HepG2 (cell line): ENCODE results near the gene CDK13. TPM values are rescaled to one million over a fixed set of nuclear protein-coding genes. Genes with fewer than 3 reads are reported as not detected.

Source experiments
- KDM2A ChIP-seq: sonication (generic); formaldehyde crosslinking; IDR thresholded peaks from 2 replicates; pipeline ENCODE4 v1.4.0; 2020; ENCODE audit warnings: low read depth, missing genetic modification reagents, borderline replicate concordance
- LCORL ChIP-seq, 2 experiments: fragments of 450-650 bp in 1 of 2; sonication (generic) in 1 of 2; formaldehyde crosslinking in 1 of 2; IDR thresholded peaks; 2 replicates each; pipeline versions ENCODE4 v1.5.0 to v1.6.1; 2017 to 2020; ENCODE audit warnings: antibody characterized with exemption in 1 of 2, missing genetic modification reagents in 1 of 2
- MEIS1 ChIP-seq: sonication (generic); formaldehyde crosslinking; IDR thresholded peaks from 2 replicates; pipeline ENCODE4 v1.9.0; 2021; ENCODE audit warnings: mild to moderate bottlenecking, missing genetic modification reagents, moderate library complexity, borderline replicate concordance
- MIER2 ChIP-seq: IDR thresholded peaks from 2 replicates; pipeline ENCODE4 v1.6.1; 2016; ENCODE audit warnings: missing biosample characterization, missing genetic modification reagents
- ZFAT ChIP-seq: sonication (generic); formaldehyde crosslinking; conservative IDR thresholded peaks from 2 replicates; pipeline ENCODE4 v1.8.1; 2023; ENCODE audit warnings: missing genetic modification reagents, inconsistent platforms
- ZNF772 ChIP-seq: sonication (generic); formaldehyde crosslinking; IDR thresholded peaks from 2 replicates; pipeline ENCODE4 v1.5.0; 2020; ENCODE audit warnings: mild to moderate bottlenecking, missing genetic modification reagents
- polyA plus RNA-seq, 8 experiments: library from polyadenylated mRNA; depleted of rRNA in 3 of 8; stranded (reverse) in 7 of 8; unstranded in 1 of 8; fragments of >200 nt; fragmentation: Illumina TruSeq in 4 of 8; extraction: Trizol in 4 of 8; gene quantifications; 2 replicates each; pipeline versions ENCODE4 v1.2.1 to v1.2.3, GENCODE V29; 2011 to 2016; ENCODE audit warnings: low read depth in 4 of 8, missing spikeins in 1 of 8, mixed read lengths in 1 of 8; ENCODE audit not compliant: insufficient read depth in 1 of 8
- total RNA-seq, 5 experiments: library from RNA; depleted of rRNA; stranded (reverse); fragments of >200 nt; fragmentation: Illumina TruSeq; extraction: Trizol; gene quantifications; 2 replicates each; pipeline ENCODE4 v1.2.3, GENCODE V29; 2016; ENCODE audit warnings: low read depth in 1 of 5
- TF ChIP-seq, protein P1 (sequence below), 2 experiments: sonication (generic) in 1 of 2; formaldehyde crosslinking in 1 of 2; IDR thresholded peaks; 2 replicates each; pipeline versions ENCODE4 v1.4.0 to v1.6.1; 2016 to 2020; ENCODE audit warnings: borderline replicate concordance in 1 of 2, low read depth in 1 of 2, mild to moderate bottlenecking in 1 of 2, missing genetic modification reagents in 1 of 2
- TF ChIP-seq, protein P2 (sequence below): IDR thresholded peaks from 2 replicates; pipeline ENCODE4 v1.6.1; 2016; ENCODE audit warnings: mild to moderate bottlenecking, missing biosample characterization, missing genetic modification reagents
- TF ChIP-seq, protein P3 (sequence below): sonication (generic); formaldehyde crosslinking; IDR thresholded peaks from 2 replicates; pipeline ENCODE4 v1.4.0; 2020; ENCODE audit warnings: missing genetic modification reagents

CDK13 gene
- total and polyA plus RNA-seq, 2 of the 13 experiments (the other 11 are each of a cell fraction or from before 2014, with no cell fraction given), result 21.0 to 40.9 TPM

DNA sequence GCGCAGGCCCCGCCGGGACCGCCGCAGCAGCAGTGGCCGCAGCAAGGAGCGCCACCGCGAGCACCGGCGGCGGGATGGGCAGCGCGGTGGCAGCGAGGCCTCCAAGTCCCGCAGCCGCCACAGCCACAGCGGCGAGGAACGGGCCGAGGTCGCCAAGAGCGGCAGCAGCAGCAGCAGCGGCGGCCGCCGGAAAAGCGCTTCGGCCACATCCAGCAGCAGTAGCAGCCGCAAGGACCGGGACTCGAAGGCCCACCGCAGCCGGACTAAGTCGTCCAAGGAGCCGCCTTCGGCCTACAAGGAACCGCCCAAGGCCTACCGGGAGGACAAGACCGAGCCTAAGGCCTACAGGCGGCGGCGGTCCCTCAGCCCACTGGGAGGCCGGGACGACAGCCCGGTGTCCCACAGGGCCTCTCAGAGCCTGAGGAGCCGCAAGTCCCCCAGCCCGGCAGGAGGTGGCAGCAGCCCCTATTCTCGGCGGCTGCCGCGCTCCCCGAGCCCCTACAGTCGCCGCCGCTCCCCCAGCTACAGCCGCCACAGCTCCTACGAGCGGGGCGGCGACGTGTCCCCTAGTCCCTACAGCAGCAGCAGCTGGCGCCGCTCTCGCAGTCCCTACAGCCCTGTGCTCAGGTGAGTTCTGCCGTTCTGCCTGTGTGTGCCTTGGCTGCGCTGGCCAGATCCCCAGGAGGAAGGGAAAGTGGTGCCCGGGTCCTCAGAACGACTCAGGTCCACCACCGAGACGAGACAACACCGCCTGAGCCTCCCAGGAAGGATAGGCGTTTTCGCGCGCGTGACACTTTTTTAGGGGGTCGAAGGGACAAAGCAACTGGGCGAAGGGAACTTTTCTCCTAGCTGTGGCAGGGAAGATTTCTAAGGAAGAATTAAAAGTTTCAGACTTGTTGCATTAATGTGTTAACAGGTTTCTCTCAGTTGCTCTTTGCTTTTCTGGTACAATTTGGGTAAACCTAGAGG lies 1.5 kb downstream of the CDK13 start (continued):
- TF ChIP-seq, protein P1, sequence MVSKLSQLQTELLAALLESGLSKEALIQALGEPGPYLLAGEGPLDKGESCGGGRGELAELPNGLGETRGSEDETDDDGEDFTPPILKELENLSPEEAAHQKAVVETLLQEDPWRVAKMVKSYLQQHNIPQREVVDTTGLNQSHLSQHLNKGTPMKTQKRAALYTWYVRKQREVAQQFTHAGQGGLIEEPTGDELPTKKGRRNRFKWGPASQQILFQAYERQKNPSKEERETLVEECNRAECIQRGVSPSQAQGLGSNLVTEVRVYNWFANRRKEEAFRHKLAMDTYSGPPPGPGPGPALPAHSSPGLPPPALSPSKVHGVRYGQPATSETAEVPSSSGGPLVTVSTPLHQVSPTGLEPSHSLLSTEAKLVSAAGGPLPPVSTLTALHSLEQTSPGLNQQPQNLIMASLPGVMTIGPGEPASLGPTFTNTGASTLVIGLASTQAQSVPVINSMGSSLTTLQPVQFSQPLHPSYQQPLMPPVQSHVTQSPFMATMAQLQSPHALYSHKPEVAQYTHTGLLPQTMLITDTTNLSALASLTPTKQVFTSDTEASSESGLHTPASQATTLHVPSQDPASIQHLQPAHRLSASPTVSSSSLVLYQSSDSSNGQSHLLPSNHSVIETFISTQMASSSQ (IDR thresholded peaks at IDR 0.05; ENCODE audit: low read depth), result no peak
- TF ChIP-seq, protein P1 (CRISPR knock-in tag; IDR thresholded peaks at IDR 0.05; ENCODE audit: borderline replicate concordance), result 0 out of 2 replicates have a peak, but pooled peaks have one; percentile 22
- TF ChIP-seq, protein P2, sequence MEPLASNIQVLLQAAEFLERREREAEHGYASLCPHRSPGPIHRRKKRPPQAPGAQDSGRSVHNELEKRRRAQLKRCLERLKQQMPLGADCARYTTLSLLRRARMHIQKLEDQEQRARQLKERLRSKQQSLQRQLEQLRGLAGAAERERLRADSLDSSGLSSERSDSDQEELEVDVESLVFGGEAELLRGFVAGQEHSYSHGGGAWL (CRISPR knock-in tag), result 0 out of 2 replicates have a peak, but pooled peaks have one; percentile 51
- TF ChIP-seq MEIS1 (CRISPR knock-in tag) (0 out of 2 replicates have a peak, but pooled peaks have one; percentile 39), ZFAT (CRISPR knock-in tag) (no peak; the same call in 1 of the 2 replicates), KDM2A (CRISPR knock-in tag) (peak; percentile 87), MIER2 (CRISPR knock-in tag) (no peak), LCORL (IDR thresholded peaks at IDR 0.05) (no peak), LCORL (CRISPR knock-in tag; IDR thresholded peaks at IDR 0.05) (peak; percentile 39; the same call in 1 of the 2 replicates), ZNF772 (CRISPR knock-in tag) (no peak)
- TF ChIP-seq, protein P3, sequence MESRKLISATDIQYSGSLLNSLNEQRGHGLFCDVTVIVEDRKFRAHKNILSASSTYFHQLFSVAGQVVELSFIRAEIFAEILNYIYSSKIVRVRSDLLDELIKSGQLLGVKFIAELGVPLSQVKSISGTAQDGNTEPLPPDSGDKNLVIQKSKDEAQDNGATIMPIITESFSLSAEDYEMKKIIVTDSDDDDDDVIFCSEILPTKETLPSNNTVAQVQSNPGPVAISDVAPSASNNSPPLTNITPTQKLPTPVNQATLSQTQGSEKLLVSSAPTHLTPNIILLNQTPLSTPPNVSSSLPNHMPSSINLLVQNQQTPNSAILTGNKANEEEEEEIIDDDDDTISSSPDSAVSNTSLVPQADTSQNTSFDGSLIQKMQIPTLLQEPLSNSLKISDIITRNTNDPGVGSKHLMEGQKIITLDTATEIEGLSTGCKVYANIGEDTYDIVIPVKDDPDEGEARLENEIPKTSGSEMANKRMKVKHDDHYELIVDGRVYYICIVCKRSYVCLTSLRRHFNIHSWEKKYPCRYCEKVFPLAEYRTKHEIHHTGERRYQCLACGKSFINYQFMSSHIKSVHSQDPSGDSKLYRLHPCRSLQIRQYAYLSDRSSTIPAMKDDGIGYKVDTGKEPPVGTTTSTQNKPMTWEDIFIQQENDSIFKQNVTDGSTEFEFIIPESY (CRISPR knock-in tag), result no peak
